Measurements from ENCODE around the gene ZNF831.

Gene ZNF831

GRCh38 chr20:59122566-59122919 lies 41.1 kb upstream of the ZNF831 start:
- no peak for TF ChIP-seq CTCF (IDR thresholded peaks at IDR 0.05; ENCODE audit: low read depth, low read length)
- no peak overlapping the region for H3K4me3 ChIP-seq (replicated peaks in 1 of 2; ENCODE audit: low read depth in 2 of 2, low read length in 2 of 2)
- no peak for DNase-seq (ENCODE audit: low read depth in 2 of 2)

GRCh38 chr20:59123011-59123677 lies 40.5 kb upstream of the ZNF831 start:
- H3K4me3 ChIP-seq (replicated peaks in 1 of 2; ENCODE audit: low read depth in 2 of 2, low read length in 2 of 2) = no peak overlapping the region
- no peak for DNase-seq (ENCODE audit: low read depth in 2 of 2)
- TF ChIP-seq CTCF (IDR thresholded peaks at IDR 0.05; ENCODE audit: low read depth, low read length) = no peak

GRCh38 chr20:59123678-59124255 lies 39.9 kb upstream of the ZNF831 start:
- no peak overlapping the region for H3K4me3 ChIP-seq (replicated peaks in 1 of 2; ENCODE audit: low read depth in 2 of 2, low read length in 2 of 2)
- no peak for TF ChIP-seq CTCF (IDR thresholded peaks at IDR 0.05; ENCODE audit: low read depth, low read length)
- no peak for DNase-seq (ENCODE audit: low read depth in 2 of 2)

GRCh38 chr20:59124296-59125029 lies 39.2 kb upstream of the ZNF831 start:
- DNase-seq (ENCODE audit: low read depth in 2 of 2) = no peak
- H3K4me3 ChIP-seq (replicated peaks in 1 of 2; ENCODE audit: low read depth in 2 of 2, low read length in 2 of 2) = no peak overlapping the region
- no peak for TF ChIP-seq CTCF (IDR thresholded peaks at IDR 0.05; ENCODE audit: low read depth, low read length)

- H3K4me3 ChIP-seq (replicated peaks in 1 of 2; ENCODE audit: low read depth in 2 of 2, low read length in 2 of 2) = no peak overlapping the region
- DNase-seq (ENCODE audit: low read depth in 2 of 2) = no peak
- TF ChIP-seq CTCF (IDR thresholded peaks at IDR 0.05; ENCODE audit: low read depth, low read length) = no peak
These were observed 38.3 kb upstream of the ZNF831 start for GRCh38 chr20:59125332-59125731.

GRCh38 chr20:59125836-59126235 lies 37.8 kb upstream of the ZNF831 start:
- H3K4me3 ChIP-seq (replicated peaks in 1 of 2; ENCODE audit: low read depth in 2 of 2, low read length in 2 of 2) = no peak overlapping the region
- no peak for TF ChIP-seq CTCF (IDR thresholded peaks at IDR 0.05; ENCODE audit: low read depth, low read length)
- no peak for DNase-seq (ENCODE audit: low read depth in 2 of 2)

Measured in cardiac fibroblast (primary cell).